GM23338 (cell line): Measurements from ENCODE around the gene ACTG1. TPM values are rescaled to one million over a fixed set of nuclear protein-coding genes. Genes with fewer than 3 reads are reported as not detected.

Experiments used
- ATAC-seq: fragments of 200-7000 bp; cut with Tn5 transposase; 3 replicates; pipeline ENCODE4 v1.9.1; 2020
- DNase-seq: peaks from one replicate; pipeline ENCODE4 v3.0.0-alpha.2; 2015; ENCODE audit warnings: low spot score
- H2AFZ ChIP-seq: fragments of 200-600 bp; sonication (generic); 2 replicates; pipeline ENCODE4 v1.8.0; 2016; ENCODE audit warnings: antibody characterized with exemption, mild to moderate bottlenecking, moderate library complexity
- H3F3A ChIP-seq: fragments of 200-600 bp; sonication (generic); replicated peaks from 2 replicates; pipeline ENCODE4 v1.8.0; 2017; ENCODE audit warnings: antibody characterized with exemption, mixed run types, low read depth
- H3K27ac ChIP-seq: fragments of 200-600 bp; sonication (generic); 2 replicates; pipeline ENCODE4 v1.6.1; 2016; ENCODE audit warnings: low read depth
- H3K27me3 ChIP-seq: fragments of 200-600 bp; sonication (generic); 2 replicates; pipeline ENCODE4 v1.8.0; 2016; ENCODE audit warnings: mild to moderate bottlenecking, mixed run types, moderate library complexity; ENCODE audit not compliant: insufficient read depth
- H3K36me3 ChIP-seq: fragments of 200-600 bp; sonication (generic); 2 replicates; pipeline ENCODE4 v1.8.0; 2016; ENCODE audit warnings: mild to moderate bottlenecking; ENCODE audit not compliant: insufficient read depth
- H3K4me1 ChIP-seq: fragments of 200-600 bp; sonication (generic); 2 replicates; pipeline ENCODE4 v1.8.0; 2016; ENCODE audit warnings: mild to moderate bottlenecking, moderate library complexity; ENCODE audit not compliant: insufficient read depth
- H3K4me2 ChIP-seq: fragments of 200-600 bp; sonication (generic); 2 replicates; pipeline ENCODE4 v1.7.1; 2017; ENCODE audit warnings: mixed run types
- H3K4me3 ChIP-seq: fragments of 200-600 bp; sonication (generic); 2 replicates; pipeline ENCODE4 v1.6.1; 2016; ENCODE audit warnings: mixed run types
- H3K79me2 ChIP-seq: fragments of 200-600 bp; sonication (generic); replicated peaks from 2 replicates; pipeline ENCODE4 v1.8.0; 2017; ENCODE audit warnings: mild to moderate bottlenecking; ENCODE audit not compliant: insufficient read depth
- H3K9me2 ChIP-seq: fragments of 200-600 bp; sonication (generic); 2 replicates; pipeline ENCODE4 v1.8.0; 2017; ENCODE audit not compliant: insufficient read depth
- H4K20me1 ChIP-seq: fragments of 200-600 bp; sonication (generic); replicated peaks from 2 replicates; pipeline ENCODE4 v1.8.0; 2017; ENCODE audit warnings: mild to moderate bottlenecking; ENCODE audit not compliant: insufficient read depth
- H3K27ac Mint-ChIP-seq: 2 replicates; pipeline ENCODE4 v1.8.0; 2020; ENCODE audit warnings: inconsistent platforms, mild to moderate bottlenecking, moderate library complexity, mixed read lengths
- H3K27me3 Mint-ChIP-seq: 3 replicates; pipeline ENCODE4 v1.8.0; 2022; ENCODE audit warnings: low read depth, mild to moderate bottlenecking, moderate library complexity, mixed read lengths, inconsistent platforms; ENCODE audit not compliant: insufficient read depth, poor library complexity
- H3K36me3 Mint-ChIP-seq: 3 replicates; pipeline ENCODE4 v1.8.0; 2021; ENCODE audit warnings: low read depth, mild to moderate bottlenecking, inconsistent platforms, moderate library complexity, mixed read lengths
- H3K4me1 Mint-ChIP-seq: 3 replicates; pipeline ENCODE4 v1.8.0; 2020; ENCODE audit warnings: mild to moderate bottlenecking, inconsistent platforms, mixed read lengths
- H3K4me3 Mint-ChIP-seq: 3 replicates; pipeline ENCODE4 v1.8.0; 2021; ENCODE audit warnings: moderate library complexity, mild to moderate bottlenecking, inconsistent platforms, mixed read lengths
- H3K9me3 Mint-ChIP-seq: 3 replicates; pipeline ENCODE4 v1.8.0; 2020; ENCODE audit warnings: moderate library complexity, mild to moderate bottlenecking, inconsistent platforms, mixed read lengths
- CREB1 ChIP-seq: fragments of 250-450 bp; sonication (Bioruptor Pico); IDR thresholded peaks from 2 replicates; pipeline ENCODE4 v1.5.0; 2020; ENCODE audit warnings: low read depth, mild to moderate bottlenecking, moderate library complexity
- STAT1 ChIP-seq: IDR thresholded peaks from one replicate; pipeline ENCODE4 v1.6.1; 2016; ENCODE audit warnings: antibody characterized with exemption; ENCODE audit not compliant: unreplicated experiment
- ZNF331 ChIP-seq: fragments of 250-450 bp; sonication (Bioruptor Pico); IDR thresholded peaks from 2 replicates; pipeline ENCODE4 v1.5.0; 2020; ENCODE audit warnings: low read depth, mild to moderate bottlenecking, moderate library complexity
- ZNF462 ChIP-seq: fragments of 250-450 bp; sonication (Bioruptor Pico); IDR thresholded peaks from 2 replicates; pipeline ENCODE4 v1.5.0; 2020; ENCODE audit warnings: mild to moderate bottlenecking, moderate library complexity
- polyA plus RNA-seq: library from polyadenylated mRNA; unstranded; fragments of >200 nt; fragmentation: Nextera tagmentation; extraction: Ambion mirVana; gene quantifications from 2 replicates; pipeline ENCODE4 v1.2.1, GENCODE V29; 2016
- total RNA-seq: library from RNA; depleted of rRNA; stranded (reverse); fragments of >200 nt; shearing (Covaris generic); gene quantifications from 2 replicates; pipeline ENCODE4 v1.2.3, GENCODE V29; 2014
- TF ChIP-seq, protein P1 (sequence below): IDR thresholded peaks from one replicate; pipeline ENCODE4 v1.6.1; 2018; ENCODE audit warnings: antibody characterized with exemption; ENCODE audit not compliant: unreplicated experiment

ACTG1 gene
- total and polyA plus RNA-seq, 2 experiments from 2014 or later: 1,867 to 4,739 TPM

- DNase-seq (peak; percentile 52), ATAC-seq (peak; percentile 1)
- Mint-ChIP-seq H3K4me1 (peaks cover 18% of the 10 kb centered on the region), H3K27ac (no peak overlapping the region), H3K9me3 (no peaks in the 10 kb centered on the region; the same call in 1 of the 3 replicates), H3K36me3 (no peaks in the 10 kb centered on the region; the same call in 2 of the 3 replicates), H3K4me3 (peak overlapping the region; percentile 57), H3K27me3 (peaks cover 58% of the 10 kb centered on the region)
- no peak for TF ChIP-seq CREB1
- no peak for TF ChIP-seq ZNF331
- TF ChIP-seq STAT1: no peak
- TF ChIP-seq, protein P1, sequence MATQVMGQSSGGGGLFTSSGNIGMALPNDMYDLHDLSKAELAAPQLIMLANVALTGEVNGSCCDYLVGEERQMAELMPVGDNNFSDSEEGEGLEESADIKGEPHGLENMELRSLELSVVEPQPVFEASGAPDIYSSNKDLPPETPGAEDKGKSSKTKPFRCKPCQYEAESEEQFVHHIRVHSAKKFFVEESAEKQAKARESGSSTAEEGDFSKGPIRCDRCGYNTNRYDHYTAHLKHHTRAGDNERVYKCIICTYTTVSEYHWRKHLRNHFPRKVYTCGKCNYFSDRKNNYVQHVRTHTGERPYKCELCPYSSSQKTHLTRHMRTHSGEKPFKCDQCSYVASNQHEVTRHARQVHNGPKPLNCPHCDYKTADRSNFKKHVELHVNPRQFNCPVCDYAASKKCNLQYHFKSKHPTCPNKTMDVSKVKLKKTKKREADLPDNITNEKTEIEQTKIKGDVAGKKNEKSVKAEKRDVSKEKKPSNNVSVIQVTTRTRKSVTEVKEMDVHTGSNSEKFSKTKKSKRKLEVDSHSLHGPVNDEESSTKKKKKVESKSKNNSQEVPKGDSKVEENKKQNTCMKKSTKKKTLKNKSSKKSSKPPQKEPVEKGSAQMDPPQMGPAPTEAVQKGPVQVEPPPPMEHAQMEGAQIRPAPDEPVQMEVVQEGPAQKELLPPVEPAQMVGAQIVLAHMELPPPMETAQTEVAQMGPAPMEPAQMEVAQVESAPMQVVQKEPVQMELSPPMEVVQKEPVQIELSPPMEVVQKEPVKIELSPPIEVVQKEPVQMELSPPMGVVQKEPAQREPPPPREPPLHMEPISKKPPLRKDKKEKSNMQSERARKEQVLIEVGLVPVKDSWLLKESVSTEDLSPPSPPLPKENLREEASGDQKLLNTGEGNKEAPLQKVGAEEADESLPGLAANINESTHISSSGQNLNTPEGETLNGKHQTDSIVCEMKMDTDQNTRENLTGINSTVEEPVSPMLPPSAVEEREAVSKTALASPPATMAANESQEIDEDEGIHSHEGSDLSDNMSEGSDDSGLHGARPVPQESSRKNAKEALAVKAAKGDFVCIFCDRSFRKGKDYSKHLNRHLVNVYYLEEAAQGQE: no peak
- Histone ChIP-seq H3K9me2 (no peaks in the 10 kb centered on the region), H3K27ac (no peak overlapping the region), H3K79me2 (peaks cover 17% of the 10 kb centered on the region), H4K20me1 (peaks cover 7% of the 10 kb centered on the region; the same call in 1 of the 2 replicates), H3K36me3 (no peaks in the 10 kb centered on the region), H3K4me3 (peak overlapping the region; percentile 65), H3F3A (peaks cover 21% of the 10 kb centered on the region), H3K4me2 (peak overlapping the region; percentile 84), H3K27me3 (peaks cover 46% of the 10 kb centered on the region), H2AFZ (no peak overlapping the region), H3K4me1 (peaks cover 22% of the 10 kb centered on the region)
Observed at GRCh38 chr17:81518113-81518784, 5.7 kb upstream of the ACTG1 start.

DNA sequence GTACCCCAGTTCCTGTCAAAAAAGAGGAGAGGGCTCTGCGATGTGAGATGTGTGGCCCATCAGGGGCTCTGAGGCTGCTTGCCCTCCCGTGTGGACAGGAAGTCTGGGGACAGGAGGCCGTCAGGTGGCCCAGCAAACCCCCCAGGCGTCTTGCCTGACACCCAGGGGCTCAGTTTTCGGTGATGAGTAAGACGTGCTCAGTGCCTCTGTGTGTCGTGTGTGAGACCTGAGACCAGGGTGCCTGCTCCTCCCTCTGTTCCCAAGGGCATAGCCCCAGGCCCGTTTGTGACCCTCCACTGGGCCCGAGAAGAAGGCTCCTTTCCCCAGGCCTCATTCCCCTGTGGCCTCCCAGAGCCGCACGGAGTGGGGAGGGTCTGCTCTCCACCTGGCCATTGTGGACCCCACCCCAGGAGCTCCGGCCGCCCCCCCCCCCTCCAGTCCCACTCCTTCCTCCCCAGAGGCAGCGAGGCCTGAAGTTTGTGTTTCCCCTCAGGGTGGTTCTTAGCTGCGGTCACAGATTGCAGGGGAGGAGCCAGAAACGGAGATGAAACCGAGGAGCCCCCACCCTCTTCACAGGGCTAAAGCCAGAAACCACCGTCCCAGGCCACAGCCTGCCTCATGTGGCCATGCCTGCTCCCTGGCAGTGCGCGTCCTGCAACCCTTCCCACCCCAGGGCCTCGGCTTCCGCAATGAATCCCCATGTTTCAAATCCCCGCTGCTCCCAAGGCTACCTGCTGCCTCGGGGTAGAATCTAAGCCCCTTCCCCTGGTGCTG, 4.9 kb upstream of the ACTG1 start:
- ATAC-seq (peak; percentile 4), DNase-seq (peak; percentile 64)
- H3K36me3 ChIP-seq: no peaks in the 10 kb centered on the region
- H3K27ac Mint-ChIP-seq: no peak overlapping the region
- H3K4me3 ChIP-seq: peak overlapping the region; percentile 65; the same call in 1 of the 2 replicates
- no peaks in the 10 kb centered on the region; the same call in 1 of the 3 replicates for H3K9me3 Mint-ChIP-seq
- peaks cover 22% of the 10 kb centered on the region for H3K4me1 ChIP-seq
- peak overlapping the region; percentile 84 for H3K4me2 ChIP-seq
- H3F3A ChIP-seq: peaks cover 22% of the 10 kb centered on the region
- no peaks in the 10 kb centered on the region for H3K9me2 ChIP-seq
- H3K79me2 ChIP-seq: peaks cover 18% of the 10 kb centered on the region
- peaks cover 53% of the 10 kb centered on the region for H3K27me3 Mint-ChIP-seq
- H3K27me3 ChIP-seq: peaks cover 45% of the 10 kb centered on the region
- H3K4me1 Mint-ChIP-seq: peaks cover 18% of the 10 kb centered on the region
- peaks cover 7% of the 10 kb centered on the region; the same call in 1 of the 2 replicates for H4K20me1 ChIP-seq
- H3K4me3 Mint-ChIP-seq: peak overlapping the region; percentile 57
- no peak overlapping the region for H2AFZ ChIP-seq
- H3K36me3 Mint-ChIP-seq: no peaks in the 10 kb centered on the region; the same call in 2 of the 3 replicates
- H3K27ac ChIP-seq: no peak overlapping the region
- TF ChIP-seq CREB1: no peak
- no peak for TF ChIP-seq ZNF462 (CRISPR knock-in tag)
- TF ChIP-seq, protein P1: no peak
